ENCODE results near the gene PRKRIP1. TPM values are rescaled to one million over a fixed set of nuclear protein-coding genes. Genes with fewer than 3 reads are reported as not detected.
"Not testable (repeated sequence)": the region's sequence is repeated elsewhere in the genome, so short reads cannot be mapped to it uniquely, and the experiment has no call there.

Gene PRKRIP1
- polyA plus RNA-seq, 1 experiment: 14.3 TPM

DNA sequence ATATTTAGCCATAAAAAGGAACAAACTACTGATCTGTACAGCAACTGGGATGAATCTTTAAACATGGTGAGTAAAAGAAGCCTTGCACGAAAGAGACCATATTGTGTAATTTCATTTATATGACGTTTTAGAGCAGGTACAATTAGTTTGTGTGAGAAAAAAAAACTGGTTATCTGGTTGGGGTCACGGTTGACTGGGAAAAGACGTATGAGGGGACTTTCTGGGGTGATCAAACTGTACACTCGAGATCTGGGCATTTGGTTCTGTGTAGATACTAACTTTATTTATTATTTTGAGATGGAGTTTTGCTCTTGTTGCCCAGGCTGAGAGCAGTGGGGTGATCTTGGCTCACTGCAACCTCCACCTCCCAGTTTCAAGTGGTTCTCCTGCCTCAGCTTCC, 4.2 kb downstream of the PRKRIP1 start:
- peaks cover 16% of the 10 kb centered on the region for H3K36me3 ChIP-seq (ENCODE audit: control insufficient read depth, insufficient read depth, low read length)
- ChIA-PET CTCF (no interaction called here), POLR2A (no interaction called here)
- H3K27me3 ChIP-seq (ENCODE audit: control insufficient read depth, insufficient read depth, low read length): no peaks in the 10 kb centered on the region
- no peak overlapping the region for H3K4me3 ChIP-seq (ENCODE audit: low read depth, low read length)
- TF ChIP-seq, protein P1, sequence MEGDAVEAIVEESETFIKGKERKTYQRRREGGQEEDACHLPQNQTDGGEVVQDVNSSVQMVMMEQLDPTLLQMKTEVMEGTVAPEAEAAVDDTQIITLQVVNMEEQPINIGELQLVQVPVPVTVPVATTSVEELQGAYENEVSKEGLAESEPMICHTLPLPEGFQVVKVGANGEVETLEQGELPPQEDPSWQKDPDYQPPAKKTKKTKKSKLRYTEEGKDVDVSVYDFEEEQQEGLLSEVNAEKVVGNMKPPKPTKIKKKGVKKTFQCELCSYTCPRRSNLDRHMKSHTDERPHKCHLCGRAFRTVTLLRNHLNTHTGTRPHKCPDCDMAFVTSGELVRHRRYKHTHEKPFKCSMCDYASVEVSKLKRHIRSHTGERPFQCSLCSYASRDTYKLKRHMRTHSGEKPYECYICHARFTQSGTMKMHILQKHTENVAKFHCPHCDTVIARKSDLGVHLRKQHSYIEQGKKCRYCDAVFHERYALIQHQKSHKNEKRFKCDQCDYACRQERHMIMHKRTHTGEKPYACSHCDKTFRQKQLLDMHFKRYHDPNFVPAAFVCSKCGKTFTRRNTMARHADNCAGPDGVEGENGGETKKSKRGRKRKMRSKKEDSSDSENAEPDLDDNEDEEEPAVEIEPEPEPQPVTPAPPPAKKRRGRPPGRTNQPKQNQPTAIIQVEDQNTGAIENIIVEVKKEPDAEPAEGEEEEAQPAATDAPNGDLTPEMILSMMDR (IDR thresholded peaks at IDR 0.05; ENCODE audit: insufficient read depth, low read depth, low read length): no peak
- no peak for DNase-seq (ENCODE audit: low read depth)

DNA sequence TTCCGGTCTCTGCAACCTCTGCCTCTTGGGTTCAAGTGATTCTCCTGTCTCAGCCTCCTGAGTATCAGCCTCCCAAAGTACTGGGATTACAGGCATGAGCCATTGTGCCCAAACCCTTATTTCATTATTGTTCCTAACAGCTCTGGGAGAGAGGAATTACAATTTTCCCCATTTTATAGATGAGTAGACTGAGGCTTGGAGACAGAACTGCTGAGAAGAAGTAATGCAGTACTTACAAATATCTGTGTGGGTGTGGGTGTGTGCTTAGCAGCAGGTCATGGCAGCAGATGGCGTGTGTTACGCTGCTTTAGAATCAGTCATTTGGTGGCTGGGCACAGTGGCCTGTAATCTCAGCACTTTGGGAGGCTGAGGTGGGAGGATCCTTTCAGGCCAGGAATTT, 7.4 kb downstream of the PRKRIP1 start:
- TF ChIP-seq, protein P1 (IDR thresholded peaks at IDR 0.05; ENCODE audit: insufficient read depth, low read depth, low read length): no peak
- no peak overlapping the region for H3K4me3 ChIP-seq (ENCODE audit: low read depth, low read length)
- ChIA-PET POLR2A (no interaction called here), CTCF (interaction anchor here (2.4 kb wide), 1 partner anchor 12 kb away, joined by 7 read pairs; no protein-coding TSS in a partner anchor)
- no peaks in the 10 kb centered on the region for H3K27me3 ChIP-seq (ENCODE audit: control insufficient read depth, insufficient read depth, low read length)
- peaks cover 35% of the 10 kb centered on the region for H3K36me3 ChIP-seq (ENCODE audit: control insufficient read depth, insufficient read depth, low read length)
- DNase-seq (ENCODE audit: low read depth): no peak

DNA sequence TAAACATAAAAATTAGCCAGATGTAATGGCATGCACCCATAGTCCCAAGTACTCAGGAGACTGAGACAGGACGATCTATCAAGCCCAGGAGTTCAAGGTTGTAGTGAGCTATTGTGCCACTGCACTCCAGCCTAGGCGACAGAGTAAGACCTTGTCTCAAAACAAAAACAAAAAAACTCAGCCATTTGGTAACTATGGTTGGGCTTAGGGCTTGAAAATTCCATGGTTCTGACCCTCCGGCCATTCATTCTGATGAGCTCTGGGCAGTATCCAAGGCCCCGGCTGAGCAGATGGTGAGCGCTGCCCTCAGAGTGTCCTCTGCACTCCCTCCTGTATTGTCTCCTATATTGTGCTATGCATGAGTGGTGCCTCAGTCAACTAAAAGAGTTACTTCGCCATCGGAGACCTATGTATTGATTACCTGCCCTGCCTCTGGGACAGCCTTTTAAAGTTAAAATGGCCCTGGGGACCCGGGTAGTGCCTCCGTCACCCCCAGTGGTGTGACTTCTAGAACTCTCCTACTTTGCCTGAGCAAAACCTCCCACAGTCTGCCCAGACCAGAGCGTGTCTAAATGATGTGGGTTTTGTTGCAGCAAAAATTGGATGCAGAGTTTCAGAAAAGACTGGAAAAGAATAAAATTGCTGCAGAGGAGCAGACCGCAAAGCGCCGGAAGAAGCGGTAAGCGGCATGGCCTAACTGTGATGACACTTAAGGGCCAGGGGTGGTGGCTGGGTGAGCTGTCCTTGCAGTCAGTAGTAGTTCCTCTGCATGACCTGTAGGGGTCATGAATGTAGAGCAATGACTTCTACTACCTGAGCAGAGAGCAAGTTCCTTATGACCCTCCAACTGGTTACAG, 8.1 kb downstream of the PRKRIP1 start:
- no peak for DNase-seq (ENCODE audit: low read depth)
- H3K36me3 ChIP-seq (ENCODE audit: control insufficient read depth, insufficient read depth, low read length): peaks cover 35% of the 10 kb centered on the region

DNA sequence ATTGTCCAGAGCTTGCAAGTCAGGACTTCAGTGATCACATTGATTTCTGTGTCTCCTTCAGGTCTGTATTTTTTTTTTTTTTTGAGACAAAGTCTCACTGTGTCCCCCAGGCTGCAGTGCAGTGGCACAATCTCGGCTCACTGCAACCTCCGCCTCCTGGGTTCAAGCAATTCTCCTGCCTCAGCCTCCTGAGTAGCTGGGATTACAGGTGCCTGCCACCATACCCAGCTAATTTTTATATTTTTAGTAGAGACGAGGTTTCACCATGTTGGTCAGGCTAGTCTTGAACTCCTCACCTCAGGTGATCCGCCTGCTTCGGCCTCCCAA, 8.7 kb downstream of the PRKRIP1 start:
- H3K36me3 ChIP-seq (ENCODE audit: control insufficient read depth, insufficient read depth, low read length): peaks cover 34% of the 10 kb centered on the region
- CTCF ChIA-PET: interaction anchor here (0.6 to 2.4 kb wide), 8 partner anchors 9 to 841 kb away, joined by 3 to 9 read pairs (median 5); partner anchors contain the start of gene PRKRIP1
- POLR2A ChIA-PET; H3K27me3 ChIP-seq (ENCODE audit: control insufficient read depth, insufficient read depth, low read length); H3K4me3 ChIP-seq (ENCODE audit: low read depth, low read length); DNase-seq (ENCODE audit: low read depth): not testable (repeated sequence)

More for the DNA sequence above, 8.1 kb downstream of the PRKRIP1 start:
- POLR2A ChIA-PET: no interaction called here
- Histone ChIP-seq H3K4me3 (ENCODE audit: low read depth, low read length) (no peak overlapping the region), H3K27me3 (ENCODE audit: control insufficient read depth, insufficient read depth, low read length) (no peaks in the 10 kb centered on the region)
- CTCF ChIA-PET: interaction anchor here (0.6 to 2.4 kb wide), 9 partner anchors 8 to 841 kb away, joined by 3 to 9 read pairs (median 4); partner anchors contain the start of gene PRKRIP1
- TF ChIP-seq, protein P1 (IDR thresholded peaks at IDR 0.05; ENCODE audit: insufficient read depth, low read depth, low read length): peak; percentile 67

DNA sequence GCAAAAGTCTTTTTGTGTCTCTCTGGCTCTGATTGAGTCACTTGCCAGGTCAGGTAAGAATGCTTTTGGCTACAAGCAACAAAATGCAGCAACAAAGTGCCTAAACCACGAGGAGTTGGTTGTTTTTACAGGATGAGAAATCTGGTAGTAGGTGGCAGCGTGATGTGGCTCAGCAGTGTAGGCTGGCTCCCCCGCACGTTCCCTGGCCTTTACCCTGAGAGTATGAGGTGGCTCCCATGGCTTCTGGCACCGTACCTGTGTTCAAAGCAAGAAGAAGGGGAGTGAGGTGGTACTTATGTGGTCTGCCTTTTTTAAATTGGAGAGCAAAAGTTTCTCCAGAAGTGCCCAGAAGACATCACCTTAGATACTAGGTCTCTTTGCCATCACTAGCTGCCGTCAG, 11.7 kb downstream of the PRKRIP1 start:
- TF ChIP-seq, protein P1 (IDR thresholded peaks at IDR 0.05; ENCODE audit: insufficient read depth, low read depth, low read length): no peak
- no peak for DNase-seq (ENCODE audit: low read depth)
- POLR2A ChIA-PET: no interaction called here
- no peaks in the 10 kb centered on the region for H3K27me3 ChIP-seq (ENCODE audit: control insufficient read depth, insufficient read depth, low read length)
- CTCF ChIA-PET: no interaction called here
- peaks cover 34% of the 10 kb centered on the region for H3K36me3 ChIP-seq (ENCODE audit: control insufficient read depth, insufficient read depth, low read length)
- H3K4me3 ChIP-seq (ENCODE audit: low read depth, low read length): no peak overlapping the region

DNA sequence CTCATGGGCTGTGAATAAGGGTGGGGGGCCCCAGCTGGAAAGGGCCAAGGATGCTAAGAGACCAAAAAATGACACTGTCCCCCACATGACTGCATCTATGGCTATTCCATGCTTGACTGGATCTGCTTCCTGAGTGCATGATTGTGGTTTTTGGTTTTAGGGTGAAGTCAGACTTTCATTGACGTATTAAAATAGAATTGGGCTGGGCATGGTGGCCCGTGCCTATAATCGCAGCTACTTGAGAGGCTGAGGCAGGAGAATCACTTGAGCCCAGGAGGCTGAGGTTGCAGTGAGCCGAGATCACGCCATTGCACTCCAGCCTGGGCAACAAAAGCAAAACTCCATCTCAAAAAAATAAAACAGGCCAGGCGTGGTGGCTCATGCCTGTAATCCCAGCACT, 12.4 kb downstream of the PRKRIP1 start:
- H3K4me3 ChIP-seq (ENCODE audit: low read depth, low read length); H3K27me3 ChIP-seq (ENCODE audit: control insufficient read depth, insufficient read depth, low read length); DNase-seq (ENCODE audit: low read depth); POLR2A ChIA-PET; CTCF ChIA-PET: not testable (repeated sequence)
- H3K36me3 ChIP-seq (ENCODE audit: control insufficient read depth, insufficient read depth, low read length): peaks cover 34% of the 10 kb centered on the region

Data from BJ (cell line).